DND-41 (cell line): ENCODE data around the gene COA8.

Experiments
- EZH2 ChIP-seq: IDR thresholded peaks from 3 replicates; pipeline ENCODE4 v1.6.1; 2012; ENCODE audit warnings: borderline replicate concordance, low read depth, mild to moderate bottlenecking, moderate library complexity, low read length, inconsistent platforms; ENCODE audit not compliant: severe bottlenecking
- TF ChIP-seq, protein P1 (sequence below): IDR thresholded peaks from 2 replicates; pipeline ENCODE4 v1.5.1; 2012; ENCODE audit warnings: borderline replicate concordance, low read length, moderate library complexity, mild to moderate bottlenecking; ENCODE audit not compliant: poor library complexity, severe bottlenecking; ENCODE audit errors: extremely low read depth

DNA sequence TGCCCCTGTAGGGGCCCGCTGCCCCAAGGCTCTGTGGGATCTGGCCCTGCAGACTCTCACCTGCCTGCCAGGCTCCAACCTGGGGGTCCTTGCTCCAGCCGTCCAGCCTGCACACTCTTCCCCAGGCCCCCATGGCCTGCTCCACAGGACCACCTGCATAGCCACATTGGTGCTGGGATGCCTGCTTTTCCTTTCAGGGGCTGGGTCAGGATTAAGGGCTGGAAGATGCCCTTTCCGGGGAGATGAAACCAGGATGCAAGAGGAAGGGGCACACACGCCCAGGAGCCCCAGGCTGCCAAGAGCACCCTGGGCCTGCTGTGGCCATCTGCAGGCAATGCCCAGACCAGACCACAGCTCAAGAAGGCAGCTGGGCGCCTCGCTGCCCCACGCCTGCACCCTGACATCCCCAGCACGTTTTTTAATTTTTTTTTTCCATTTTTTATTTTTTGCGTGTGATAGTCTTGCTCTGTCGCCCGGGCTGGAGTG lies 15.3 kb upstream of the COA8 start:
- TF ChIP-seq, protein P1, sequence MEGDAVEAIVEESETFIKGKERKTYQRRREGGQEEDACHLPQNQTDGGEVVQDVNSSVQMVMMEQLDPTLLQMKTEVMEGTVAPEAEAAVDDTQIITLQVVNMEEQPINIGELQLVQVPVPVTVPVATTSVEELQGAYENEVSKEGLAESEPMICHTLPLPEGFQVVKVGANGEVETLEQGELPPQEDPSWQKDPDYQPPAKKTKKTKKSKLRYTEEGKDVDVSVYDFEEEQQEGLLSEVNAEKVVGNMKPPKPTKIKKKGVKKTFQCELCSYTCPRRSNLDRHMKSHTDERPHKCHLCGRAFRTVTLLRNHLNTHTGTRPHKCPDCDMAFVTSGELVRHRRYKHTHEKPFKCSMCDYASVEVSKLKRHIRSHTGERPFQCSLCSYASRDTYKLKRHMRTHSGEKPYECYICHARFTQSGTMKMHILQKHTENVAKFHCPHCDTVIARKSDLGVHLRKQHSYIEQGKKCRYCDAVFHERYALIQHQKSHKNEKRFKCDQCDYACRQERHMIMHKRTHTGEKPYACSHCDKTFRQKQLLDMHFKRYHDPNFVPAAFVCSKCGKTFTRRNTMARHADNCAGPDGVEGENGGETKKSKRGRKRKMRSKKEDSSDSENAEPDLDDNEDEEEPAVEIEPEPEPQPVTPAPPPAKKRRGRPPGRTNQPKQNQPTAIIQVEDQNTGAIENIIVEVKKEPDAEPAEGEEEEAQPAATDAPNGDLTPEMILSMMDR: no peak
- TF ChIP-seq EZH2: no peak
